ENCODE measurements around the gene KDM5C.
A peak's percentile ranks its signal among the peaks of the same experiment; 100 is the strongest.

The KDM5C gene

GRCh38 chrX:53223955-53224859, 800 bp downstream of the KDM5C start:
- Histone ChIP-seq H2AFZ (ENCODE audit: low read depth) (peak overlapping the region; percentile 96; the same call in 1 of the 2 replicates), H3K27ac (peak overlapping the region; percentile 85)

GRCh38 chrX:53223068-53223693, 1.8 kb downstream of the KDM5C start:
- no peak for TF ChIP-seq CTCF (conservative IDR thresholded peaks at IDR 0.05; ENCODE audit: low read depth, low read length)
- Histone ChIP-seq H3K4me3 (IDR thresholded peaks at IDR 0.05; ENCODE audit: insufficient read depth, low read depth, low read length) (no peak overlapping the region), H3K4me1 (ENCODE audit: low read depth, poor library complexity, severe bottlenecking) (peaks cover 20% of the 10 kb centered on the region), H3K79me2 (ENCODE audit: insufficient read depth, low read depth) (peaks cover 40% of the 10 kb centered on the region), H3K36me3 (ENCODE audit: insufficient read depth) (no peaks in the 10 kb centered on the region), H3K9ac (no peak overlapping the region), H3K27ac (no peak overlapping the region), H3K27me3 (ENCODE audit: insufficient read depth, low read depth) (no peaks in the 10 kb centered on the region), H4K20me1 (ENCODE audit: insufficient read depth) (0 out of 2 replicates have a peak, but pooled peaks cover 8% of the 10 kb centered on the region), H2AFZ (ENCODE audit: low read depth) (no peak overlapping the region), H3K4me2 (peak overlapping the region; percentile 76)

More at GRCh38 chrX:53223955-53224859, 800 bp downstream of the KDM5C start:
- Histone ChIP-seq H4K20me1 (ENCODE audit: insufficient read depth) (0 out of 2 replicates have a peak, but pooled peaks cover 8% of the 10 kb centered on the region), H3K79me2 (ENCODE audit: insufficient read depth, low read depth) (peaks cover 40% of the 10 kb centered on the region), H3K27me3 (ENCODE audit: insufficient read depth, low read depth) (no peaks in the 10 kb centered on the region), H3K4me2 (peak overlapping the region; percentile 76), H3K4me3 (IDR thresholded peaks at IDR 0.05; ENCODE audit: insufficient read depth, low read depth, low read length) (no peak overlapping the region), H3K36me3 (ENCODE audit: insufficient read depth) (no peaks in the 10 kb centered on the region), H3K9ac (peak overlapping the region; percentile 87), H3K4me1 (ENCODE audit: low read depth, poor library complexity, severe bottlenecking) (peaks cover 20% of the 10 kb centered on the region)
- TF ChIP-seq CTCF (conservative IDR thresholded peaks at IDR 0.05; ENCODE audit: low read depth, low read length): no peak

GRCh38 chrX:53211391-53211978, 13.5 kb downstream of the KDM5C start:
- Histone ChIP-seq H2AFZ (ENCODE audit: low read depth) (no peak overlapping the region), H3K79me2 (ENCODE audit: insufficient read depth, low read depth) (no peaks in the 10 kb centered on the region), H3K27ac (no peak overlapping the region), H3K4me1 (ENCODE audit: low read depth, poor library complexity, severe bottlenecking) (no peaks in the 10 kb centered on the region), H3K36me3 (ENCODE audit: insufficient read depth) (no peaks in the 10 kb centered on the region), H3K4me2 (no peak overlapping the region), H3K4me3 (IDR thresholded peaks at IDR 0.05; ENCODE audit: insufficient read depth, low read depth, low read length) (no peak overlapping the region), H4K20me1 (ENCODE audit: insufficient read depth) (no peaks in the 10 kb centered on the region), H3K27me3 (ENCODE audit: insufficient read depth, low read depth) (no peaks in the 10 kb centered on the region), H3K9ac (no peak overlapping the region)
- TF ChIP-seq CTCF (conservative IDR thresholded peaks at IDR 0.05; ENCODE audit: low read depth, low read length): no peak

- Histone ChIP-seq H3K9ac (no peak overlapping the region), H3K79me2 (ENCODE audit: insufficient read depth, low read depth) (no peaks in the 10 kb centered on the region), H3K4me1 (ENCODE audit: low read depth, poor library complexity, severe bottlenecking) (peaks cover 13% of the 10 kb centered on the region), H3K27me3 (ENCODE audit: insufficient read depth, low read depth) (no peaks in the 10 kb centered on the region), H4K20me1 (ENCODE audit: insufficient read depth) (no peaks in the 10 kb centered on the region), H3K4me2 (no peak overlapping the region), H3K4me3 (IDR thresholded peaks at IDR 0.05; ENCODE audit: insufficient read depth, low read depth, low read length) (no peak overlapping the region), H3K36me3 (ENCODE audit: insufficient read depth) (no peaks in the 10 kb centered on the region; the same call in 1 of the 2 replicates), H2AFZ (ENCODE audit: low read depth) (no peak overlapping the region), H3K27ac (no peak overlapping the region)
- no peak for TF ChIP-seq CTCF (conservative IDR thresholded peaks at IDR 0.05; ENCODE audit: low read depth, low read length)
Measured at GRCh38 chrX:53196678-53197077, 28.3 kb downstream of the KDM5C start.
